ENCODE results near the gene TBC1D14.

GRCh38 chr4:7062816-7063215 is 153.2 kb downstream of the TBC1D14 start:
- TF ChIP-seq POLR2A (IDR thresholded peaks at IDR 0.05; ENCODE audit: low read length) (no peak), GATA1 (IDR thresholded peaks at IDR 0.05; ENCODE audit: low read depth, low read length) (no peak)

Data from erythroblast (primary cell).